WTC11 (cell line): ENCODE measurements around the gene ZDHHC14. TPM values are rescaled to one million over a fixed set of nuclear protein-coding genes. Genes with fewer than 3 reads are reported as not detected.

ENCODE experiments used
- ATAC-seq: fragments of 200-7000 bp; cut with Tn5 transposase; 2 replicates; pipeline ENCODE4 v1.10.0; 2021; ENCODE audit warnings: mild to moderate bottlenecking, moderate library complexity
- CTCF ChIA-PET: fragments of 300-600 bp; sonication (Branson Sonifier 250); formaldehyde crosslinking; loops from one replicate; lab custom pipeline; 2021; ENCODE audit warnings: antibody characterized with exemption; lab: Charles Lee
- POLR2A ChIA-PET: fragments of 350-600 bp; sonication (Branson Sonifier 250); formaldehyde crosslinking; loops from one replicate; lab custom pipeline; 2021; ENCODE audit warnings: antibody characterized with exemption; lab: Charles Lee
- DNase-seq: peaks from one replicate; pipeline ENCODE4 v3.0.0; 2021; ENCODE audit warnings: low spot score
- H3K27ac Mint-ChIP-seq: 2 replicates; pipeline ENCODE4 v1.8.0; 2021; ENCODE audit warnings: mixed read lengths
- H3K27me3 Mint-ChIP-seq: 2 replicates; pipeline ENCODE4 v1.8.0; 2021; ENCODE audit warnings: low read depth, mild to moderate bottlenecking, moderate library complexity, mixed read lengths
- H3K36me3 Mint-ChIP-seq: 2 replicates; pipeline ENCODE4 v1.8.0; 2021; ENCODE audit warnings: mixed read lengths
- H3K4me1 Mint-ChIP-seq: 2 replicates; pipeline ENCODE4 v1.8.0; 2022; ENCODE audit warnings: mixed read lengths
- H3K4me3 Mint-ChIP-seq: 2 replicates; pipeline ENCODE4 v1.8.0; 2021; ENCODE audit warnings: mild to moderate bottlenecking, moderate library complexity, mixed read lengths
- H3K9me3 Mint-ChIP-seq: 2 replicates; pipeline ENCODE4 v1.8.0; 2021; ENCODE audit warnings: mixed read lengths
- ATF3 ChIP-seq: sonication (generic); formaldehyde crosslinking; conservative IDR thresholded peaks from 2 replicates; pipeline ENCODE4 v1.8.1; 2022; ENCODE audit warnings: mild to moderate bottlenecking, missing genetic modification reagents
- E2F5 ChIP-seq: sonication (generic); formaldehyde crosslinking; IDR thresholded peaks from 2 replicates; pipeline ENCODE4 v1.8.1; 2022; ENCODE audit warnings: mild to moderate bottlenecking, moderate library complexity, missing genetic modification reagents
- ERG ChIP-seq: fragments of 250-450 bp; sonication (Bioruptor Pico); IDR thresholded peaks from 2 replicates; pipeline ENCODE4 v1.8.0; 2021; ENCODE audit warnings: mild to moderate bottlenecking
- ETV6 ChIP-seq: sonication (generic); formaldehyde crosslinking; IDR thresholded peaks from 2 replicates; pipeline ENCODE4 v1.8.1; 2022; ENCODE audit warnings: mild to moderate bottlenecking, missing genetic modification reagents
- FOXP4 ChIP-seq: sonication (generic); formaldehyde crosslinking; IDR thresholded peaks from 2 replicates; pipeline ENCODE4 v1.8.0; 2022; ENCODE audit warnings: mild to moderate bottlenecking, missing genetic modification reagents
- GABPB1 ChIP-seq: sonication (generic); formaldehyde crosslinking; IDR thresholded peaks from 2 replicates; pipeline ENCODE4 v1.8.1; 2023; ENCODE audit warnings: mild to moderate bottlenecking, missing genetic modification reagents
- GRHL2 ChIP-seq: fragments of 250-450 bp; sonication (Bioruptor Pico); IDR thresholded peaks from 2 replicates; pipeline ENCODE4 v1.8.0; 2022; ENCODE audit warnings: mild to moderate bottlenecking, moderate library complexity; ENCODE audit not compliant: insufficient replicate concordance, severe bottlenecking
- GTF2I ChIP-seq: fragments of 250-450 bp; sonication (Bioruptor Pico); conservative IDR thresholded peaks from 2 replicates; pipeline ENCODE4 v1.4.0; 2021; ENCODE audit warnings: mild to moderate bottlenecking
- HMGA2 ChIP-seq: fragments of 250-450 bp; sonication (Bioruptor Pico); IDR thresholded peaks from 2 replicates; pipeline ENCODE4 v1.4.0; 2021; ENCODE audit warnings: mild to moderate bottlenecking, moderate library complexity
- IRF1 ChIP-seq: sonication (generic); formaldehyde crosslinking; IDR thresholded peaks from 2 replicates; pipeline ENCODE4 v1.8.0; 2023; ENCODE audit warnings: missing genetic modification reagents
- IRF2 ChIP-seq: sonication (generic); formaldehyde crosslinking; IDR thresholded peaks from 2 replicates; pipeline ENCODE4 v1.8.0; 2022; ENCODE audit warnings: low read depth, missing genetic modification reagents, borderline replicate concordance
- MXD4 ChIP-seq: fragments of 250-450 bp; sonication (Bioruptor Pico); IDR thresholded peaks from 2 replicates; pipeline ENCODE4 v1.8.0; 2021; ENCODE audit warnings: mild to moderate bottlenecking, moderate library complexity, borderline replicate concordance
- MYBL2 ChIP-seq: sonication (generic); formaldehyde crosslinking; IDR thresholded peaks from 2 replicates; pipeline ENCODE4 v1.8.1; 2023; ENCODE audit warnings: mild to moderate bottlenecking, moderate library complexity, missing genetic modification reagents
- NR2C2 ChIP-seq: sonication (generic); formaldehyde crosslinking; IDR thresholded peaks from 2 replicates; pipeline ENCODE4 v1.8.0; 2022; ENCODE audit warnings: mild to moderate bottlenecking, missing genetic modification reagents
- TEAD4 ChIP-seq: sonication (generic); formaldehyde crosslinking; IDR thresholded peaks from 2 replicates; pipeline ENCODE4 v1.8.0; 2022; ENCODE audit warnings: mild to moderate bottlenecking, missing genetic modification reagents
- ZNF219 ChIP-seq: sonication (generic); formaldehyde crosslinking; IDR thresholded peaks from 2 replicates; pipeline ENCODE4 v1.8.0; 2023; ENCODE audit warnings: missing genetic modification reagents, mild to moderate bottlenecking, borderline replicate concordance
- ZNF416 ChIP-seq: fragments of 250-450 bp; sonication (Bioruptor Pico); IDR thresholded peaks from 2 replicates; pipeline ENCODE4 v1.9.0; 2021; ENCODE audit warnings: mild to moderate bottlenecking, inconsistent platforms
- ZSCAN18 ChIP-seq: fragments of 250-450 bp; sonication (Bioruptor Pico); IDR thresholded peaks from 2 replicates; pipeline ENCODE4 v2.1.2; 2022; ENCODE audit warnings: mild to moderate bottlenecking, moderate library complexity
- total RNA-seq: library from RNA; stranded (reverse); gene quantifications from 3 replicates; pipeline ENCODE4 v1.2.3, GENCODE V29; 2021

ZDHHC14 gene
- total RNA-seq, 1 experiment from 2014 or later: 6.6 TPM

- ATAC-seq (no peak), DNase-seq (no peak)
- Mint-ChIP-seq H3K4me3 (no peak overlapping the region), H3K27me3 (no peaks in the 10 kb centered on the region), H3K4me1 (peaks cover 40% of the 10 kb centered on the region), H3K36me3 (peaks cover 8% of the 10 kb centered on the region), H3K9me3 (peaks cover 7% of the 10 kb centered on the region), H3K27ac (no peak overlapping the region)
- TF ChIP-seq ETV6 (CRISPR knock-in tag): no peak
- no peak for TF ChIP-seq FOXP4 (CRISPR knock-in tag)
- no peak for TF ChIP-seq TEAD4 (CRISPR knock-in tag)
- TF ChIP-seq NR2C2: no peak
- TF ChIP-seq IRF1: no peak
- no peak for TF ChIP-seq ZNF416 (CRISPR knock-in tag)
- TF ChIP-seq E2F5 (CRISPR knock-in tag): no peak
- no peak for TF ChIP-seq MXD4 (CRISPR knock-in tag)
- no peak for TF ChIP-seq ERG (CRISPR knock-in tag)
- TF ChIP-seq MYBL2 (CRISPR knock-in tag): no peak
- no peak for TF ChIP-seq IRF2 (CRISPR knock-in tag)
- TF ChIP-seq ZSCAN18: no peak
- TF ChIP-seq HMGA2 (CRISPR knock-in tag): no peak
- no peak for TF ChIP-seq GTF2I
- TF ChIP-seq ZNF219 (CRISPR knock-in tag): no peak
- ChIA-PET CTCF (interaction anchor here (0.7 kb wide), 1 partner anchor 19 kb away, joined by 3 read pairs; no protein-coding TSS in a partner anchor), POLR2A (no interaction called here)
Measured at GRCh38 chr6:157513619-157514485, 132.9 kb downstream of the ZDHHC14 start.

GRCh38 chr6:157514659-157515496, 133.9 kb downstream of the ZDHHC14 start:
- H3K4me3 Mint-ChIP-seq: no peak overlapping the region
- peak; percentile 51 for TF ChIP-seq GABPB1 (CRISPR knock-in tag)
- no peak for TF ChIP-seq ATF3 (CRISPR knock-in tag)
- no peak for TF ChIP-seq GRHL2 (CRISPR knock-in tag)
- CTCF ChIA-PET: interaction anchor here (0.7 kb wide), 1 partner anchor 285 kb away, joined by 4 read pairs; no protein-coding TSS in a partner anchor
- ATAC-seq: no peak
- DNase-seq: no peak
- POLR2A ChIA-PET: interaction anchor here (0.7 kb wide), 1 partner anchor 198 kb away, joined by 3 read pairs; no protein-coding TSS in a partner anchor
- H3K27me3 Mint-ChIP-seq: no peaks in the 10 kb centered on the region
- peak overlapping the region; percentile 9; the same call in 1 of the 2 replicates for H3K27ac Mint-ChIP-seq
- H3K9me3 Mint-ChIP-seq: peaks cover 3% of the 10 kb centered on the region; the same call in 1 of the 2 replicates
- peaks cover 2% of the 10 kb centered on the region for H3K36me3 Mint-ChIP-seq
- peaks cover 48% of the 10 kb centered on the region for H3K4me1 Mint-ChIP-seq
